ENCODE measurements around the gene GRAMD2B. TPM values are rescaled to one million over a fixed set of nuclear protein-coding genes. Genes with fewer than 3 reads are reported as not detected.

GRAMD2B gene
- total RNA-seq, 1 experiment from 2014 or later, result 6.7 TPM

DNA sequence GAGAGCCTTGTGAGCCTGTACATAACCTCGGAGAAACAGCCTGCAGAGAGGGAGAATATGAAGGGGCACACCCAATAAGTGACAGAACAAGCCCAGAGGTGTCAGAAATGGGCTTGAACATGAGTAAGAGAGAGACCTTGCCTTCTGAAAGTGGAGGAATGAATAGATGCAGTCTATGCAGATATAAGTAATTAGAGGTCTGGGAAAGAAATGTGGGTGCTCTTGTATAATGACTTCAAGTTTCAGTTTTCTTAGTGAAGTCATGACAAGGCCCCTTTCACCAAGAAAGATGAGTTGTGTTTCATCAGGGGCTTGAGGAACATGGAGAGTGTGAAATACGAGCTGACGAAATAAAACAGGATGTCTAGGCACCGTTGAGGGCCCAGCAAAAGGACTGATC, 15.1 kb downstream of the GRAMD2B start:
- Histone ChIP-seq H2BK5ac (ENCODE audit: insufficient read length, low read length) (no peak overlapping the region), H2BK20ac (ENCODE audit: low read depth, low read length, poor library complexity, severe bottlenecking) (no peak overlapping the region), H2BK120ac (ENCODE audit: low read depth, low read length, poor library complexity, severe bottlenecking) (no peak overlapping the region), H2BK12ac (ENCODE audit: insufficient read length, low read depth, low read length) (no peak overlapping the region), H2AFZ (ENCODE audit: low read length) (no peak overlapping the region), H3K56ac (ENCODE audit: insufficient read length, low read depth, low read length) (no peak overlapping the region), H3K79me2 (ENCODE audit: insufficient read depth, low read length) (no peaks in the 10 kb centered on the region), H3K4me2 (ENCODE audit: insufficient read depth, insufficient read length, low read length) (no peak overlapping the region), H4K5ac (ENCODE audit: insufficient read length, low read depth, low read length) (no peak overlapping the region), H3K14ac (ENCODE audit: insufficient read depth, low read length) (no peak overlapping the region), H3K9ac (ENCODE audit: extremely low read depth, insufficient read length, low read length) (no peak overlapping the region), H3T11ph (ENCODE audit: low read length) (no peak overlapping the region), H3K27ac (ENCODE audit: insufficient read length, low read depth, low read length) (no peak overlapping the region), H4K91ac (ENCODE audit: insufficient read length, low read depth, low read length) (no peak overlapping the region), H2AK5ac (ENCODE audit: insufficient read length, low read length) (no peak overlapping the region), H3K27me3 (ENCODE audit: insufficient read depth, low read length) (no peaks in the 10 kb centered on the region), H3K23me2 (ENCODE audit: insufficient read length, low read depth, low read length, poor library complexity, severe bottlenecking) (no peaks in the 10 kb centered on the region), H3K23ac (ENCODE audit: insufficient read length, low read depth, low read length) (no peak overlapping the region), H2BK15ac (ENCODE audit: low read depth, low read length) (no peak overlapping the region), H3K4ac (ENCODE audit: low read depth, low read length) (no peak overlapping the region), H4K8ac (replicated peaks; ENCODE audit: insufficient read length, low read depth, low read length) (no peak overlapping the region), H4K20me1 (ENCODE audit: control insufficient read depth, insufficient read depth, insufficient read length) (no peaks in the 10 kb centered on the region), H3K4me1 (ENCODE audit: insufficient read depth, low read length) (no peaks in the 10 kb centered on the region), H3K9me3 (ENCODE audit: control insufficient read depth, low read depth, low read length) (no peaks in the 10 kb centered on the region), H3K18ac (ENCODE audit: insufficient read length, low read depth, low read length) (no peak overlapping the region), H3K79me1 (ENCODE audit: insufficient read depth, low read depth, low read length, poor library complexity, severe bottlenecking) (no peaks in the 10 kb centered on the region)
- Mint-ChIP-seq H3K36me3 (ENCODE audit: insufficient read depth in 1 of 3, low read depth in 3 of 3) (peaks cover 0 to 16% (median 14%) of the 10 kb centered on the region in 3 experiments; a peak in 4 of 7 replicates), H3K27ac (peak overlapping the region in 1 of 3 experiments; percentile 13; a peak in 1 of 7 replicates), H3K4me3 (no peak overlapping the region), H3K27me3 (ENCODE audit: low read depth) (no peaks in the 10 kb centered on the region), H3K9me3 (no peaks in the 10 kb centered on the region), H3K4me1 (peaks cover 3% of the 10 kb centered on the region in 2 experiments; a peak in 3 of 4 replicates)
- TF ChIP-seq, protein P1, sequence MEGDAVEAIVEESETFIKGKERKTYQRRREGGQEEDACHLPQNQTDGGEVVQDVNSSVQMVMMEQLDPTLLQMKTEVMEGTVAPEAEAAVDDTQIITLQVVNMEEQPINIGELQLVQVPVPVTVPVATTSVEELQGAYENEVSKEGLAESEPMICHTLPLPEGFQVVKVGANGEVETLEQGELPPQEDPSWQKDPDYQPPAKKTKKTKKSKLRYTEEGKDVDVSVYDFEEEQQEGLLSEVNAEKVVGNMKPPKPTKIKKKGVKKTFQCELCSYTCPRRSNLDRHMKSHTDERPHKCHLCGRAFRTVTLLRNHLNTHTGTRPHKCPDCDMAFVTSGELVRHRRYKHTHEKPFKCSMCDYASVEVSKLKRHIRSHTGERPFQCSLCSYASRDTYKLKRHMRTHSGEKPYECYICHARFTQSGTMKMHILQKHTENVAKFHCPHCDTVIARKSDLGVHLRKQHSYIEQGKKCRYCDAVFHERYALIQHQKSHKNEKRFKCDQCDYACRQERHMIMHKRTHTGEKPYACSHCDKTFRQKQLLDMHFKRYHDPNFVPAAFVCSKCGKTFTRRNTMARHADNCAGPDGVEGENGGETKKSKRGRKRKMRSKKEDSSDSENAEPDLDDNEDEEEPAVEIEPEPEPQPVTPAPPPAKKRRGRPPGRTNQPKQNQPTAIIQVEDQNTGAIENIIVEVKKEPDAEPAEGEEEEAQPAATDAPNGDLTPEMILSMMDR (conservative IDR thresholded peaks at IDR 0.05), result no peak
- no peak for DNase-seq
- no CpG with 5 or more reads among the region's 4 CpGs for WGBS (ENCODE audit: extremely low coverage, insufficient read length, low lambda C conversion rate)
